Measurements from ENCODE around the gene TMCO4.
"Not testable (repeated sequence)": the region's sequence is repeated elsewhere in the genome, so short reads cannot be mapped to it uniquely, and the experiment has no call there.

The TMCO4 gene

DNA sequence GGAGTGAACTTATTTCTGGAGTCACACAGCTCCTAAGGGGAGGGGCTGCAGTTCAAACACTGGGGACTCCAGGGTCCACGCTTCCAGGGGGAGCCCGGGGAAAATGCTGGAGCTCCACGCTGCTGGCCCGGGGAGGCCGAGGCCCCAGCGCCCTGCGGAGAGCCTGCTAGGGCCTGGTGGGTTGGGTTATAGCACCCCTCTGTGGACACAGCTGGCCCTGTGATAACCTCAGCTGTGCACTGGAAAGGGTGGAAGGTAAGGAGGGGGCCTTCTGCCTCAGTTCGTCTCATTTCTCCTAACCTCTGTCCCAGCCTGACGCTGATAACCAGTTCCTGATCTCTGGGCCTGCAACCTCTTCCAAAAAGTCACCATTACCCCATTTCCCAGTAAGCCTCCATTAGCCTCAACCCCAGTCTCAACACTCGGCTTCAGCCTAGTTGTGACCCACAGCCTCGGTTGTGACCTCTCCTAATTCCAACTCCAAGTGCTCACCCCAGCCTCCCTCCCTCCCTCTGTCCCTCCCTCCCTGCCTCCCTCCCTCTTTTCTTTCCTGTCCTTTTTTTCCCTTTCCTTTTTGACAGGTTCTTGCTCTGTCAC, 148.5 kb downstream of the TMCO4 start:
- DNase-seq = no peak

DNA sequence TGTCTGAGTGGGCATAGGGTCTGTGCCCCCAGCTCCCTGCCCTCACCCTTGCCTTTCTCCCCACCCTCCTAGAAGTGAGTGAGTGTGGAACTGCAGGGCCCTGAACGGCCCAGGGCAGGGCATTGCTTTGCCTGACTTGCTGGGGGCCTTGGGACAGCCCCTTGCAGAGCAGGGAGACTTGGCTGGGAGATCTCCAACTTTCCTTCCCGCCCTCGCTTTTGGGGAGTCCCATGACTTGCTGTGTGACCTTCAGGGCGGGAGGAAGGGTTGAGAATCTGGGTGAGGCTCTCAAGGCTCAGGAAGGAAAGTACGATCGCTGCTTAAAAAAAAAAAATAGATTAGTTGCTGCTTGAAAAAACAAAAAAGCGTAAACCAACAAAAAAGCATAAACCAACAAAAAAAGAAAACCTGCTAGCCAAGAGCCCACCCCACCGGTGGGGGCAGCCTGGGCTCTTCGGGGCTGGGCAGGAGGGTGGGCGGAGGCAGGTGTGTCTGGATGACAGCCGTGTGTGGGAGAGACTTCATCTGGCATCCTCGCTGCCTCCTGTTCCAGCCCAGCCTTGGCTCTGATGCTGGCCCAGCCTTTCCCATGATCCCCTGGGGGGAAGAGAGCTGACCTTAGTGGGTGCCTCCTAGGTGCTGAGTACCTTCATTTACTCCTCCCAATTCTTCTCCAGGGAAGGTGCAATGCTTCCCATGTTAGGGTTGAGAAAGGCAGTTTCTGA, 149.1 kb downstream of the TMCO4 start:
- peak; percentile 68 for DNase-seq

DNA sequence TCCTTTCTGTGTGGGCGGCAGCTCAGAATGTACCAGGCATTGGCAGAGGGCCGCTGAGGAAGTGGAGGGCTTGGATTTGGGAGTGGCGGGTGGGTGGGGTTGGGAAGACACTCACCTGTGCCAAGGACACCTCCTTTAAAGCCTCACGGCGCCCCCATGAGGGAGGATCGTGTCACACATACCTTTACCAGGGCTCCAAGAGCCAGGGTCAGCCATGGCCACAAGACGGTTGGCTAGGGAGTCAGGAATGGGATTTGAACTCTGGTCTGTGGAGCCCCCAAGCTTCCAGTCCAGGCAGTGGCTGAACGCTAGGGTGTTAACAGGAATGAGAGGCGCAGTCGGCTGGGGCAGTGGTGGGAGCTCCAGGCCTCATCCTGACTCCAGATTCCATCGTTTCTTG, 151.0 kb downstream of the TMCO4 start:
- no peak for DNase-seq

DNA sequence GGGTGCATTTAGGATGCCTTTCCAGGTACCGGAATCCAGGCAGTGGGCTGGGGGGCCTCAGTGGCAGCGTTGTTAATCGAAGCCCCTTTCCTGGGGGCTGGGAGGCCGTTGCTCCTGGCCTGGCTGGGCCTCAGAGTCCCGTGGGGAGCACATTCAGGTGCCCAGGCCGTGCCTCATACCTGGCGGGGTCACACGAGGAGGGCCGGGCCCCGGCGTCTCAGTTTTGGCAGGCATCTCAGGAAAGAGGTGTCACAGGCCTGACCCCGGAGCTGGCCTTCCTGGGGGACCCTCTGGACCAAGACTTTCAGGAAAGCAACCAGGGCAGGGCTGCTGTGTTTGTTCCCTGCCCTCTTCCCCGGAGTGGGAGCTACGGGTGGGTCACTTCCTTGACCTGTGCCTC, 151.5 kb downstream of the TMCO4 start:
- no peak for DNase-seq

DNA sequence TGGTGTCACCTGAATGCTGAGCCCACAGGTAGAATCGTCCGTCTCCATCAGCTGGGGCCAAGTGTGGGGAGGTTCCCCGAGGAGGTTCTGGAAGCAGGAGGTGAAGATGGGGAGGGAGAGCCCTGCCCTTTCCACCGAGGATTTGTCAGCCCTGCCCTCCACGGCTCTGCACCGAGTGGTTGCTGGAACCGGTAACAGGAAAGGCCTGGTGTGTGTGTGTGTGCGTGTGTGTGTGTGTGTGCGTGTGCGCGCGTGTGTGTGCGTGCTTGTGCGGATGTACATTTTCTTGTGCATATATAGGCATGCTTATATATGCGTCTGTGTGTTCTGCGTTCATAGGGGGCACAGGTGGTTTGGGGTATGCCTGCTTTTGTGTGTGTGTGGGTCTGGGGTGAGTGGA, 152.1 kb downstream of the TMCO4 start:
- DNase-seq = no peak

GRCh38 chr1:19646377-19647319, 153.1 kb downstream of the TMCO4 start:
- DNase-seq = no peak

GRCh38 chr1:19645411-19646251, 154.1 kb downstream of the TMCO4 start:
- DNase-seq = no peak

- DNase-seq = no peak
Measured at GRCh38 chr1:19644681-19645410, 154.9 kb downstream of the TMCO4 start.

GRCh38 chr1:19644395-19644680, 155.4 kb downstream of the TMCO4 start:
- no peak for DNase-seq

GRCh38 chr1:19643602-19644394, 155.9 kb downstream of the TMCO4 start, which contains the start of gene NBL1:
Gene NBL1, plus strand, starts transcription at chr1:19644311. Its CDS starts 10,720 bp downstream, at chr1:19655031.
- peak; percentile 80 for DNase-seq

GRCh38 chr1:19643121-19643520, 156.6 kb downstream of the TMCO4 start:
- DNase-seq = peak; percentile 63

GRCh38 chr1:19640363-19641316, 159.1 kb downstream of the TMCO4 start:
- peak; percentile 62 for DNase-seq

DNA sequence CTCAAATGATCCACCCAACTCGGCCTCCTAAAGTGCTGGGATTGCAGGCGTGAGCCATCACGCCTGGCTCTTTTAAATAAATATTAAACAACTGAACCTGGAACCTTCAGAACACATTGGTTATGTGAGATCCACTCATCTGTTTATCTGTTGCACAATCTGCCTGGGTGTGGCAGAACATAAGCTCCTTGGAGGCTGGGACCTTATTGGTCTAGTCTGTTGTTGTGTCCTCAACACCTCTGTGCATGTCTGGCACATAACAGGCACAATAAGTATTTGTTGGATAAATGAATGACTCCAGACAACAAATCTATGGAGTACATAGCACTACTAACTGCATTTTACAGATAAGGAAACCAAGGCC, 159.7 kb downstream of the TMCO4 start:
- DNase-seq = no peak

GRCh38 chr1:19639228-19639627, 160.5 kb downstream of the TMCO4 start:
- DNase-seq = not testable (repeated sequence)

DNA sequence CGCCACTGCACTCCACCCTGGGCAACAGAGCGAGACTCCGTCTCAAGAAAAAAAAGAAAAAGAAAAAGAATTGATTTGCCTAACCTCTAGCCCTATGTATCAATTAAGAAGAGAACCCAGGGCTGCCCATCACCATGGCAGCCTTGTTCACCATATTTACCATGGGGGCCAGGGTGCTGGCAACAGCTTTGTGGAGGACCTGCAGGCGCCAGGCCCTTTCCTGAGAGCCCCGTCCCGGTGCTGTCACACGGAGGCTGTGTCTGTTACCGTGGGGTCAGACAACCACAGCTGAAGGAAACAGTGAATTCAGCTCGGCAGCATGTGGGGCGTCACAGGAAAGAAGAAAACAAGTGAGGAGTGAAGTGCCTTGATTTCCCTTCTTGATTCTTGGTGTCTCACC, 162.1 kb downstream of the TMCO4 start:
- no peak for DNase-seq

GRCh38 chr1:19636749-19637148, 163.0 kb downstream of the TMCO4 start:
- not testable (repeated sequence) for DNase-seq

GRCh38 chr1:19636065-19636464, 163.7 kb downstream of the TMCO4 start:
- no peak for DNase-seq

DNA sequence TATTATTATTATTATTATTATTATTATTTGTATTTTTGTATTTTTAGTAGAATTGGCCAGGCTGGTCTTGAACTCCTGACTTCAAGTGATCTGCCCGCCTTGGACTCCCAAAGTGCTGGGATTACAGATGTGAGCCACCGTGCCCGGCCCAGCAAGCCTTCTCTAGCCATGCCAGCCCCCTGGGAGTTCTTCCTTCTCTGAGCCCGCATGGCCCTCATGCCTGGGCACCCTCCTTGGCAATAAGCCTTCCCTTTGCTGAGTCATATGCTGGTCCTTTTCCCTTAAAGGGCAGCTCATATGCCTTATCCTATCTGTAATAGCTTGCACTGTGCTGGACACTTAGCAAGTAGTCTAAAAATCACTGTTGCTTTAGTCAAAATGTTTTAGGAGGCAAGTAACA, 164.1 kb downstream of the TMCO4 start:
- DNase-seq = peak; percentile 41

GRCh38 chr1:19635064-19635463, 164.7 kb downstream of the TMCO4 start:
- not testable (repeated sequence) for DNase-seq

- DNase-seq = no peak
Measured at GRCh38 chr1:19633106-19633505, 166.6 kb downstream of the TMCO4 start.
